Activated naive CD4-positive, alpha-beta T cell treated with anti-CD3 and anti-CD28 coated beads, Interleukin-2, amount 50 U/mL, for 24 hours (primary cell): ENCODE results near the gene PTDSS2.

Experiments
- H3K27ac Mint-ChIP-seq: one replicate; pipeline ENCODE4 v1.8.0; 2021; ENCODE audit warnings: mild to moderate bottlenecking, mixed read lengths
- H3K27me3 Mint-ChIP-seq: one replicate; pipeline ENCODE4 v1.8.0; 2021; ENCODE audit warnings: mixed read lengths
- H3K36me3 Mint-ChIP-seq: one replicate; pipeline ENCODE4 v1.8.0; 2021; ENCODE audit warnings: mixed read lengths
- H3K4me1 Mint-ChIP-seq: one replicate; pipeline ENCODE4 v1.8.0; 2021; ENCODE audit warnings: mixed read lengths
- H3K4me3 Mint-ChIP-seq: one replicate; pipeline ENCODE4 v1.8.0; 2021; ENCODE audit warnings: mild to moderate bottlenecking, mixed read lengths
- H3K9me3 Mint-ChIP-seq: one replicate; pipeline ENCODE4 v1.8.0; 2021; ENCODE audit warnings: mixed read lengths

PTDSS2 gene

GRCh38 chr11:529728-530411 lies 79.8 kb downstream of the PTDSS2 start:
- no peaks in the 10 kb centered on the region for H3K27me3 Mint-ChIP-seq

GRCh38 chr11:530960-531831 lies 81.1 kb downstream of the PTDSS2 start:
- Mint-ChIP-seq H3K27me3 (no peaks in the 10 kb centered on the region), H3K27ac (no peak overlapping the region), H3K4me1 (peaks cover 1% of the 10 kb centered on the region), H3K9me3 (no peaks in the 10 kb centered on the region), H3K4me3 (no peak overlapping the region), H3K36me3 (no peaks in the 10 kb centered on the region)

More at GRCh38 chr11:529728-530411, 79.8 kb downstream of the PTDSS2 start:
- no peak overlapping the region for H3K27ac Mint-ChIP-seq
- no peaks in the 10 kb centered on the region for H3K9me3 Mint-ChIP-seq
- no peak overlapping the region for H3K4me3 Mint-ChIP-seq
- H3K4me1 Mint-ChIP-seq = no peaks in the 10 kb centered on the region
- no peaks in the 10 kb centered on the region for H3K36me3 Mint-ChIP-seq

- H3K4me3 Mint-ChIP-seq = no peak overlapping the region
- H3K36me3 Mint-ChIP-seq = no peaks in the 10 kb centered on the region
- H3K9me3 Mint-ChIP-seq = no peaks in the 10 kb centered on the region
- no peaks in the 10 kb centered on the region for H3K27me3 Mint-ChIP-seq
- H3K4me1 Mint-ChIP-seq = peaks cover 3% of the 10 kb centered on the region
- no peak overlapping the region for H3K27ac Mint-ChIP-seq
Observed at GRCh38 chr11:531919-532526, 81.9 kb downstream of the PTDSS2 start.

- peaks cover 3% of the 10 kb centered on the region for H3K4me1 Mint-ChIP-seq
- H3K9me3 Mint-ChIP-seq = no peaks in the 10 kb centered on the region
- no peaks in the 10 kb centered on the region for H3K36me3 Mint-ChIP-seq
- H3K4me3 Mint-ChIP-seq = no peak overlapping the region
- no peaks in the 10 kb centered on the region for H3K27me3 Mint-ChIP-seq
- no peak overlapping the region for H3K27ac Mint-ChIP-seq
Observed at GRCh38 chr11:532527-532985, 82.5 kb downstream of the PTDSS2 start.

GRCh38 chr11:532986-533585 lies 83.0 kb downstream of the PTDSS2 start:
- Mint-ChIP-seq H3K27me3 (no peaks in the 10 kb centered on the region), H3K9me3 (no peaks in the 10 kb centered on the region), H3K36me3 (no peaks in the 10 kb centered on the region), H3K4me1 (peaks cover 3% of the 10 kb centered on the region), H3K4me3 (peak overlapping the region; percentile 47), H3K27ac (no peak overlapping the region)

GRCh38 chr11:533586-534395 lies 83.7 kb downstream of the PTDSS2 start:
- Mint-ChIP-seq H3K9me3 (no peaks in the 10 kb centered on the region), H3K4me3 (peak overlapping the region; percentile 47), H3K27me3 (no peaks in the 10 kb centered on the region), H3K4me1 (peaks cover 3% of the 10 kb centered on the region), H3K36me3 (no peaks in the 10 kb centered on the region), H3K27ac (no peak overlapping the region)

GRCh38 chr11:534396-535209 lies 84.5 kb downstream of the PTDSS2 start:
- Mint-ChIP-seq H3K4me3 (peak overlapping the region; percentile 76), H3K27ac (no peak overlapping the region), H3K36me3 (no peaks in the 10 kb centered on the region), H3K27me3 (no peaks in the 10 kb centered on the region), H3K9me3 (no peaks in the 10 kb centered on the region), H3K4me1 (peaks cover 3% of the 10 kb centered on the region)

- no peaks in the 10 kb centered on the region for H3K27me3 Mint-ChIP-seq
- no peaks in the 10 kb centered on the region for H3K36me3 Mint-ChIP-seq
- no peak overlapping the region for H3K4me3 Mint-ChIP-seq
- H3K27ac Mint-ChIP-seq = no peak overlapping the region
- H3K4me1 Mint-ChIP-seq = peaks cover 3% of the 10 kb centered on the region
- no peaks in the 10 kb centered on the region for H3K9me3 Mint-ChIP-seq
Observed at GRCh38 chr11:535210-535518, 85.1 kb downstream of the PTDSS2 start.

GRCh38 chr11:535519-536454 lies 85.7 kb downstream of the PTDSS2 start, which contains the start of gene HRAS:
Gene HRAS, minus strand, starts transcription at chr11:535576.
- Mint-ChIP-seq H3K9me3 (no peaks in the 10 kb centered on the region), H3K27me3 (no peaks in the 10 kb centered on the region), H3K36me3 (no peaks in the 10 kb centered on the region), H3K4me1 (peaks cover 3% of the 10 kb centered on the region), H3K4me3 (peak within 1 kb of the TSS; percentile 96), H3K27ac (peak within 1 kb of the TSS; percentile 90)

GRCh38 chr11:536841-537621 lies 87.0 kb downstream of the PTDSS2 start, which contains the start of gene LRRC56:
Gene LRRC56, plus strand, starts transcription at chr11:537527. Its CDS starts 3,158 bp downstream, at chr11:540685.
- no peaks in the 10 kb centered on the region for H3K36me3 Mint-ChIP-seq

GRCh38 chr11:537622-538430 lies 87.7 kb downstream of the PTDSS2 start:
- Mint-ChIP-seq H3K36me3 (no peaks in the 10 kb centered on the region), H3K27ac (no peak overlapping the region), H3K4me1 (peaks cover 3% of the 10 kb centered on the region), H3K27me3 (no peaks in the 10 kb centered on the region), H3K9me3 (no peaks in the 10 kb centered on the region), H3K4me3 (peak overlapping the region; percentile 64)

More at GRCh38 chr11:536841-537621, 87.0 kb downstream of the PTDSS2 start, which contains the start of gene LRRC56:
- Mint-ChIP-seq H3K27ac (peak within 1 kb of the TSS; percentile 90), H3K4me1 (peaks cover 3% of the 10 kb centered on the region), H3K9me3 (no peaks in the 10 kb centered on the region), H3K4me3 (peak within 1 kb of the TSS; percentile 96), H3K27me3 (no peaks in the 10 kb centered on the region)

- Mint-ChIP-seq H3K9me3 (no peaks in the 10 kb centered on the region), H3K4me1 (peaks cover 3% of the 10 kb centered on the region), H3K27me3 (no peaks in the 10 kb centered on the region), H3K36me3 (no peaks in the 10 kb centered on the region), H3K4me3 (no peak overlapping the region), H3K27ac (no peak overlapping the region)
Observed at GRCh38 chr11:538431-539051, 88.5 kb downstream of the PTDSS2 start.
